ENCODE measurements around the gene STK32B. TPM values are rescaled to one million over a fixed set of nuclear protein-coding genes. Genes with fewer than 3 reads are reported as not detected.

STK32B gene
- total and polyA plus RNA-seq, 2 of the 4 experiments (the other 2 are of a cell fraction): 5.5 to 6.3 TPM

GRCh38 chr4:5366009-5366386, 314.7 kb downstream of the STK32B start:
- Histone ChIP-seq H2AFZ (replicated peaks; ENCODE audit: low read length, poor library complexity) (no peak overlapping the region), H4K20me1 (ENCODE audit: insufficient read depth, low read length) (no peaks in the 10 kb centered on the region; the same call in 1 of the 2 replicates), H3K27me3 (ENCODE audit: control insufficient read depth, insufficient read depth, low read length) (no peaks in the 10 kb centered on the region), H2BK15ac (ENCODE audit: low read depth, low read length) (0 out of 3 replicates have a peak overlapping the region, but pooled peaks have one; percentile 74), H2BK120ac (ENCODE audit: low read depth, low read length) (peak overlapping the region; percentile 83), H3K4me3 (ENCODE audit: insufficient read depth, low read depth, low read length) (no peak overlapping the region), H3K4ac (ENCODE audit: low read depth, low read length) (peak overlapping the region; percentile 67), H3K14ac (replicated peaks; ENCODE audit: low read depth, low read length) (0 out of 2 replicates have a peak overlapping the region, but pooled peaks have one; percentile 17), H3K9me1 (ENCODE audit: insufficient read depth, low read length) (peaks cover 28% of the 10 kb centered on the region), H3K4me2 (ENCODE audit: low read depth, low read length) (no peak overlapping the region), H4K8ac (ENCODE audit: low read depth in 2 of 2, low read length in 2 of 2) (peak overlapping the region in 1 of 2 experiments; percentile 45; a peak in 1 of 4 replicates), H4K5ac (ENCODE audit: low read depth, low read length) (no peak overlapping the region), H3K4me1 (ENCODE audit: control insufficient read depth, insufficient read depth, low read length) (peaks cover 6% of the 10 kb centered on the region), H3K23ac (ENCODE audit: low read depth, low read length) (peak overlapping the region; percentile 50), H3K18ac (ENCODE audit: low read depth, low read length) (no peak overlapping the region), H2AK5ac (ENCODE audit: low read depth, low read length) (peak overlapping the region; percentile 67), H2BK20ac (ENCODE audit: low read depth, low read length) (peak overlapping the region; percentile 76), H3K79me1 (ENCODE audit: low read depth in 1 of 2, low read length in 2 of 2) (peaks cover 0 to 16% of the 10 kb centered on the region in 2 experiments; a peak in 2 of 4 replicates), H2AK9ac (replicated peaks; ENCODE audit: low read depth, low read length, poor library complexity) (peak overlapping the region; percentile 59), H2BK5ac (ENCODE audit: low read depth, low read length, poor library complexity, severe bottlenecking) (peak overlapping the region; percentile 13), H3K56ac (ENCODE audit: extremely low read depth, insufficient read depth, low read length) (no peak overlapping the region), H3K9me3 (ENCODE audit: control insufficient read depth, insufficient read depth, low read length) (no peaks in the 10 kb centered on the region), H4K91ac (ENCODE audit: insufficient read depth, low read depth, low read length) (peak overlapping the region; percentile 31; the same call in 1 of the 2 replicates), H3K27ac (ENCODE audit: insufficient read depth, low read length) (peak overlapping the region; percentile 30; the same call in 1 of the 2 replicates), H3K9ac (ENCODE audit: low read depth, low read length) (no peak overlapping the region), H3K36me3 (ENCODE audit: control insufficient read depth, insufficient read depth, low read length) (no peaks in the 10 kb centered on the region)
- BruUV-seq (replicated peaks): no TSS peak
- no peak for ATAC-seq (ENCODE audit: low read depth)
- WGBS, 2 experiments (ENCODE audit: extremely low coverage in 2 of 2, insufficient read length in 1 of 2): no CpG with 5 or more reads among the region's 3 CpGs
- dilution Hi-C loops (cut with HindIII; ENCODE audit: low sequenced_read_pairs, unreplicated experiment): no loop called here
- DNase-seq: no peak
- POLR2A ChIA-PET (ENCODE audit: unreplicated experiment): interaction anchor here (0.6 kb wide), 1 partner anchor 68 kb away, joined by 3 read pairs; no protein-coding TSS in a partner anchor
- CTCF ChIA-PET: interaction anchor here (1.5 kb wide), 1 partner anchor 34 kb away, joined by 5 read pairs; no protein-coding TSS in a partner anchor
- intact Hi-C loops (cut with micrococcal nuclease): no loop called here
- no peak for TF ChIP-seq MAZ (IDR thresholded peaks at IDR 0.05; ENCODE audit: borderline replicate concordance, low read depth, low read length)
- TF ChIP-seq POLR2A (IDR thresholded peaks at IDR 0.05; ENCODE audit: low read depth, low read length): no peak
- TF ChIP-seq RCOR1 (IDR thresholded peaks at IDR 0.05; ENCODE audit: insufficient replicate concordance, low read length): no peak
- no peak for TF ChIP-seq SMC3 (IDR thresholded peaks at IDR 0.05; ENCODE audit: low read depth, low read length)
- no peak for TF ChIP-seq CTCF (conservative IDR thresholded peaks at IDR 0.05; ENCODE audit: low read depth, low read length)
- TF ChIP-seq RAD21 (IDR thresholded peaks at IDR 0.05; ENCODE audit: low read length): no peak
- no peak for TF ChIP-seq USF2 (IDR thresholded peaks at IDR 0.05; ENCODE audit: low read depth, low read length)
- TF ChIP-seq CEBPB (IDR thresholded peaks at IDR 0.05; ENCODE audit: low read depth, low read length): no peak
- TF ChIP-seq CHD1 (IDR thresholded peaks at IDR 0.05; ENCODE audit: low read depth, low read length): no peak
- TF ChIP-seq NFE2L2 (IDR thresholded peaks at IDR 0.05; ENCODE audit: low read depth, low read length): no peak
- no peak for TF ChIP-seq MAFK (IDR thresholded peaks at IDR 0.05; ENCODE audit: low read depth, low read length)
- no peak for TF ChIP-seq ELK1 (IDR thresholded peaks at IDR 0.05; ENCODE audit: borderline replicate concordance, low read depth, low read length)
- in situ Hi-C loops (cut with MboI; ENCODE audit: low sequenced_read_pairs): no loop called here
